H1 (cell line): ENCODE data around the gene WNT9A. TPM values are rescaled to one million over a fixed set of nuclear protein-coding genes. Genes with fewer than 3 reads are reported as not detected.
"Not testable (repeated sequence)": the region's sequence is repeated elsewhere in the genome, so short reads cannot be mapped to it uniquely, and the experiment has no call there.

Experiments used
- CTCF ChIA-PET: fragments of 300-600 bp; sonication (Branson Sonifier 250); formaldehyde crosslinking; loops from one replicate; lab custom pipeline; 2021; ENCODE audit not compliant: partially characterized antibody; lab: Charles Lee
- POLR2A ChIA-PET: fragments of 300-600 bp; sonication (Branson Sonifier 250); formaldehyde crosslinking; loops from one replicate; lab custom pipeline; 2021; ENCODE audit warnings: inconsistent platforms; ENCODE audit not compliant: partially characterized antibody; lab: Charles Lee
- DNase-seq, 2 experiments: peaks; one replicate each; pipeline versions ENCODE4 v3.0.0 to v3.0.0-alpha.2; 2010 to 2022; ENCODE audit warnings: low spot score in 2 of 2, low read depth in 1 of 2, mixed read lengths in 1 of 2
- FAIRE-seq: peaks from 2 replicates; lab custom pipeline; 2011; peaks lifted over from hg19 to GRCh38; lab: Jason Lieb, UNC
- H2AFZ ChIP-seq: 2 replicates; pipeline ENCODE4 v1.8.1; 2012; ENCODE audit warnings: low read length, inconsistent platforms
- H2AK5ac ChIP-seq: 2 replicates; pipeline ENCODE4 v1.6.1; 2013; ENCODE audit warnings: low read depth, low read length
- H2BK120ac ChIP-seq: replicated peaks from 2 replicates; pipeline ENCODE3; 2013; ENCODE audit warnings: low read depth, low read length, inconsistent platforms
- H2BK12ac ChIP-seq: 2 replicates; pipeline ENCODE4 v1.6.1; 2013; ENCODE audit warnings: low read depth, low read length
- H2BK15ac ChIP-seq: 2 replicates; pipeline ENCODE4 v1.6.1; 2013; ENCODE audit warnings: low read length
- H2BK20ac ChIP-seq: 2 replicates; pipeline ENCODE4 v1.6.1; 2013; ENCODE audit warnings: low read length
- H2BK5ac ChIP-seq: 2 replicates; pipeline ENCODE4 v1.6.1; 2013; ENCODE audit warnings: low read depth, low read length
- H3K14ac ChIP-seq: 2 replicates; pipeline ENCODE4 v1.6.1; 2013; ENCODE audit warnings: inconsistent platforms; ENCODE audit not compliant: insufficient read length
- H3K18ac ChIP-seq: 2 replicates; pipeline ENCODE4 v1.6.1; 2013; ENCODE audit warnings: low read length; ENCODE audit errors: extremely low read depth
- H3K23ac ChIP-seq: 2 replicates; pipeline ENCODE4 v1.6.1; 2013; ENCODE audit warnings: inconsistent platforms; ENCODE audit not compliant: insufficient read length
- H3K23me2 ChIP-seq: 2 replicates; pipeline ENCODE4 v1.6.1; 2013; ENCODE audit warnings: low read depth, low read length
- H3K27ac ChIP-seq: 2 replicates; pipeline ENCODE4 v1.6.1; 2011; ENCODE audit warnings: low read depth, low read length, inconsistent platforms
- H3K27me3 ChIP-seq, 4 experiments: replicated peaks in 1 of 4; 1 replicate in 1 of 4; 2 replicates in 3 of 4; pipeline versions ENCODE4 v1.6.1 to v1.8.1; 2011 to 2013; ENCODE audit warnings: low read length in 3 of 4, mild to moderate bottlenecking in 3 of 4, inconsistent platforms in 2 of 4, mixed read lengths in 2 of 4, moderate library complexity in 1 of 4; ENCODE audit not compliant: control insufficient read depth in 3 of 4, insufficient read depth in 3 of 4; ENCODE audit errors: extremely low read depth in 1 of 4
- H3K36me3 ChIP-seq, 4 experiments: 2 replicates each; pipeline versions ENCODE4 v1.6.1 to v1.8.1; 2011 to 2013; ENCODE audit warnings: mild to moderate bottlenecking in 4 of 4, low read length in 3 of 4, moderate library complexity in 2 of 4, control low read depth in 1 of 4, inconsistent platforms in 1 of 4; ENCODE audit not compliant: insufficient read depth in 4 of 4, control insufficient read depth in 2 of 4
- H3K4ac ChIP-seq: replicated peaks from 2 replicates; pipeline ENCODE3; 2013; ENCODE audit warnings: low read length, low read depth, mixed read lengths, inconsistent platforms; ENCODE audit not compliant: insufficient read length
- H3K4me1 ChIP-seq, 4 experiments: replicated peaks in 1 of 4; 1 replicate in 1 of 4; 2 replicates in 3 of 4; pipeline versions ENCODE4 v1.6.1 to v1.8.1; 2011 to 2013; ENCODE audit warnings: low read length in 3 of 4, inconsistent platforms in 2 of 4, mixed read lengths in 1 of 4; ENCODE audit not compliant: insufficient read depth in 4 of 4, control insufficient read depth in 3 of 4
- H3K4me2 ChIP-seq, 2 experiments: 2 replicates each; pipeline versions ENCODE4 v1.6.1 to v1.8.1; 2011 to 2013; ENCODE audit warnings: low read depth in 2 of 2, low read length in 2 of 2, control low read depth in 1 of 2, inconsistent platforms in 1 of 2, mild to moderate bottlenecking in 1 of 2; ENCODE audit not compliant: insufficient read depth in 1 of 2
- H3K4me3 ChIP-seq, 4 experiments: fragments of 200-600, 300-600 bp in 1 of 4; sonication (generic), shearing (Covaris generic), sonication (Bioruptor Twin) in 1 of 4; 2 replicates each; pipeline versions ENCODE4 v1.5.1 to v1.8.1; 2011 to 2016; ENCODE audit warnings: low read length in 4 of 4, low read depth in 3 of 4, control low read depth in 2 of 4, inconsistent platforms in 2 of 4, mild to moderate bottlenecking in 2 of 4, mixed read lengths in 1 of 4, moderate library complexity in 1 of 4; ENCODE audit not compliant: insufficient read depth in 2 of 4; ENCODE audit errors: extremely low read depth in 1 of 4
- H3K56ac ChIP-seq: replicated peaks from 2 replicates; pipeline ENCODE3; 2013; ENCODE audit warnings: low read depth, mild to moderate bottlenecking, mixed read lengths, low read length, inconsistent platforms; ENCODE audit not compliant: insufficient read length
- H3K79me1 ChIP-seq: 2 replicates; pipeline ENCODE4 v1.6.1; 2013; ENCODE audit warnings: low read depth, low read length, control low read depth
- H3K79me2 ChIP-seq, 2 experiments: 2 replicates each; pipeline versions ENCODE4 v1.6.1 to v1.8.1; 2012 to 2013; ENCODE audit warnings: low read length in 2 of 2, mild to moderate bottlenecking in 2 of 2, inconsistent platforms in 1 of 2; ENCODE audit not compliant: insufficient read depth in 2 of 2, control insufficient read depth in 1 of 2
- H3K9ac ChIP-seq, 4 experiments: replicated peaks in 1 of 4; 1 replicate in 1 of 4; 2 replicates in 3 of 4; pipeline versions ENCODE4 v1.6.1 to v1.8.1; 2011 to 2013; ENCODE audit warnings: low read depth in 3 of 4, low read length in 3 of 4, control low read depth in 2 of 4, mild to moderate bottlenecking in 2 of 4, moderate library complexity in 2 of 4, inconsistent platforms in 1 of 4; ENCODE audit errors: extremely low read depth in 1 of 4
- H3K9me3 ChIP-seq, 2 experiments: 2 replicates each; pipeline versions ENCODE4 v1.6.1 to v1.8.1; 2012 to 2013; ENCODE audit warnings: mild to moderate bottlenecking in 2 of 2, moderate library complexity in 2 of 2, control low read depth in 1 of 2, inconsistent platforms in 1 of 2, low read depth in 1 of 2, low read length in 1 of 2, mixed read lengths in 1 of 2; ENCODE audit not compliant: insufficient read depth in 2 of 2
- H4K20me1 ChIP-seq, 2 experiments: replicated peaks in 1 of 2; 2 replicates each; pipeline versions ENCODE3 to v1.8.1; 2011 to 2013; ENCODE audit warnings: inconsistent platforms in 2 of 2, low read length in 2 of 2, mild to moderate bottlenecking in 1 of 2; ENCODE audit not compliant: insufficient read depth in 2 of 2, control insufficient read depth in 1 of 2
- H4K5ac ChIP-seq: 2 replicates; pipeline ENCODE4 v1.6.1; 2013; ENCODE audit warnings: low read length, low read depth, mixed read lengths, inconsistent platforms; ENCODE audit not compliant: insufficient read length
- H4K8ac ChIP-seq: 2 replicates; pipeline ENCODE4 v1.8.0; 2013; ENCODE audit warnings: mild to moderate bottlenecking, moderate library complexity, low read length, inconsistent platforms; ENCODE audit not compliant: insufficient read depth; ENCODE audit errors: extremely low read depth
- H4K91ac ChIP-seq: replicated peaks from 2 replicates; pipeline ENCODE3; 2013; ENCODE audit warnings: low read length, mixed read lengths, inconsistent platforms; ENCODE audit not compliant: insufficient read length
- CBX5 ChIP-seq: fragments of 300-800, 300-1000 bp; sonication (generic); IDR thresholded peaks from 2 replicates; pipeline ENCODE4 v1.7.1; 2016; ENCODE audit warnings: antibody characterized with exemption, low read length, low read depth
- MAFK ChIP-seq: IDR thresholded peaks from 2 replicates; pipeline ENCODE4 v1.6.1; 2012; ENCODE audit warnings: low read depth, mild to moderate bottlenecking, improper control_type of control experiment, low read length
- TAF1 ChIP-seq: IDR thresholded peaks from 2 replicates; pipeline ENCODE4 v1.6.1; 2011; ENCODE audit warnings: mild to moderate bottlenecking, low read depth, low read length
- WGBS, 2 experiments: shearing (Covaris generic) in 1 of 2; methylation state at CpG; one replicate each; pipeline versions ENCODE4 v1.1.6 to v1.1.7; 2013 to 2015; ENCODE audit warnings: low lambda C conversion rate in 2 of 2, mixed read lengths in 2 of 2, inconsistent platforms in 1 of 2, low coverage in 1 of 2, missing lambda C conversion rate in 1 of 2; ENCODE audit not compliant: insufficient replicate concordance in 2 of 2, insufficient coverage in 1 of 2, insufficient read length in 1 of 2; ENCODE audit errors: extremely low coverage in 1 of 2, missing lambda C conversion rate in 1 of 2; 5-methylcytosine and 5-hydroxymethylcytosine counted together
- polyA plus RNA-seq, 7 experiments: library from polyadenylated mRNA; depleted of rRNA in 3 of 7; stranded (reverse) in 5 of 7; unstranded in 2 of 7; fragments of >200 nt in 5 of 7; fragments of 200-250 nt in 2 of 7; gene quantifications; 1 replicate in 5 of 7; 2 replicates in 1 of 7; 4 replicates in 1 of 7; pipeline versions ENCODE4 v1.2.1 to v1.2.3, GENCODE V29; 2011 to 2013; ENCODE audit warnings: missing spikeins in 2 of 7, mixed read lengths in 2 of 7
- total RNA-seq: library from RNA; stranded (reverse); fragmentation: NEBNext Ultra II Directional; extraction: Animal tissue kit (Norgen Biotek cat#: 25700); gene quantifications from 2 replicates; pipeline ENCODE4 v1.2.1, GENCODE V29; 2021
- TF ChIP-seq, protein P1 (sequence below): IDR thresholded peaks from 2 replicates; pipeline ENCODE4 v1.6.1; 2012; ENCODE audit warnings: inconsistent platforms

Gene WNT9A
- total and polyA plus RNA-seq, 2 of the 8 experiments (the other 6 are each of a cell fraction or from before 2014, with no cell fraction given), result 1.1 to 1.5 TPM

GRCh38 chr1:227987181-227987580 lies 39.4 kb upstream of the WNT9A start (continued):
- no peak for TF ChIP-seq TAF1
- TF ChIP-seq, protein P1, sequence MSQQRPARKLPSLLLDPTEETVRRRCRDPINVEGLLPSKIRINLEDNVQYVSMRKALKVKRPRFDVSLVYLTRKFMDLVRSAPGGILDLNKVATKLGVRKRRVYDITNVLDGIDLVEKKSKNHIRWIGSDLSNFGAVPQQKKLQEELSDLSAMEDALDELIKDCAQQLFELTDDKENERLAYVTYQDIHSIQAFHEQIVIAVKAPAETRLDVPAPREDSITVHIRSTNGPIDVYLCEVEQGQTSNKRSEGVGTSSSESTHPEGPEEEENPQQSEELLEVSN, result no peak
- no peak for TF ChIP-seq CBX5
- no peak for TF ChIP-seq MAFK

- H3K4me1 ChIP-seq, POLR2A ChIA-PET, H2BK15ac ChIP-seq, H3K14ac ChIP-seq, H2BK120ac ChIP-seq, H3K56ac ChIP-seq, FAIRE-seq, H2BK5ac ChIP-seq, H3K79me1 ChIP-seq, H3K4me3 ChIP-seq, H2AK5ac ChIP-seq, H3K79me2 ChIP-seq, H4K20me1 ChIP-seq, H2BK20ac ChIP-seq, H2BK12ac ChIP-seq, H3K9me3 ChIP-seq, H4K5ac ChIP-seq, H4K91ac ChIP-seq, H3K27me3 ChIP-seq, H4K8ac ChIP-seq, H3K4me2 ChIP-seq, CTCF ChIA-PET, H3K23ac ChIP-seq, H3K9ac ChIP-seq, H3K18ac ChIP-seq, H3K23me2 ChIP-seq, DNase-seq, H3K36me3 ChIP-seq, H3K27ac ChIP-seq, H2AFZ ChIP-seq, H3K4ac ChIP-seq: not testable (repeated sequence)
- 78% methylated on average over 6 of the region's 21 CpGs; no CpG with 5 or more reads in 1 of the 2 experiments for WGBS, 2 experiments
Measured at GRCh38 chr1:227975583-227976283, 28.0 kb upstream of the WNT9A start.
